HG03159 (cell line): ENCODE results near the gene ZNF467.

Experiments used
- ATAC-seq: cut with Tn5 transposase; IDR thresholded peaks from one replicate; pipeline ENCODE4 v1.9.1; 2021; ENCODE audit warnings: mild to moderate bottlenecking, moderate library complexity; ENCODE audit not compliant: unreplicated experiment

Gene ZNF467

GRCh38 chr7:149772241-149772955 lies 990 bp downstream of the ZNF467 start:
- ATAC-seq, result no peak

- ATAC-seq, result peak; percentile 88
Measured at GRCh38 chr7:149771720-149772240, 1.6 kb downstream of the ZNF467 start.

- peak; percentile 26 for ATAC-seq
Measured at GRCh38 chr7:149770728-149771636, 2.4 kb downstream of the ZNF467 start.

GRCh38 chr7:149769915-149770314 lies 3.5 kb downstream of the ZNF467 start:
- no peak for ATAC-seq

GRCh38 chr7:149768931-149769330 lies 4.5 kb downstream of the ZNF467 start:
- no peak for ATAC-seq

- ATAC-seq, result no peak
Measured at GRCh38 chr7:149767068-149767467, 6.3 kb downstream of the ZNF467 start.

GRCh38 chr7:149766135-149766675 lies 7.2 kb downstream of the ZNF467 start:
- ATAC-seq, result no peak

GRCh38 chr7:149765399-149766121 lies 7.8 kb downstream of the ZNF467 start:
- no peak for ATAC-seq

- ATAC-seq, result no peak
Measured at GRCh38 chr7:149764481-149765398, 8.6 kb downstream of the ZNF467 start.

GRCh38 chr7:149763563-149764240 lies 9.7 kb downstream of the ZNF467 start:
- no peak for ATAC-seq

GRCh38 chr7:149762610-149763009 lies 10.8 kb downstream of the ZNF467 start:
- no peak for ATAC-seq

- ATAC-seq, result no peak
Measured at GRCh38 chr7:149762089-149762488, 11.3 kb downstream of the ZNF467 start.

GRCh38 chr7:149761307-149761706 lies 12.1 kb downstream of the ZNF467 start:
- no peak for ATAC-seq

GRCh38 chr7:149760538-149760937 lies 12.8 kb downstream of the ZNF467 start:
- ATAC-seq, result no peak

- ATAC-seq, result no peak
Measured at GRCh38 chr7:149759093-149759860, 14.1 kb downstream of the ZNF467 start.

- no peak for ATAC-seq
Measured at GRCh38 chr7:149753375-149754233, 19.8 kb downstream of the ZNF467 start.

- ATAC-seq, result no peak
Measured at GRCh38 chr7:149752646-149753045, 20.7 kb downstream of the ZNF467 start.
